IPS DF 4.7 (cell line): ENCODE data around the gene LMCD1.

Experiments
- DNase-seq: peaks from one replicate; pipeline ENCODE4 v3.0.0-alpha.2; 2013; ENCODE audit warnings: low spot score; ENCODE audit errors: extremely low read depth

The LMCD1 gene

DNA sequence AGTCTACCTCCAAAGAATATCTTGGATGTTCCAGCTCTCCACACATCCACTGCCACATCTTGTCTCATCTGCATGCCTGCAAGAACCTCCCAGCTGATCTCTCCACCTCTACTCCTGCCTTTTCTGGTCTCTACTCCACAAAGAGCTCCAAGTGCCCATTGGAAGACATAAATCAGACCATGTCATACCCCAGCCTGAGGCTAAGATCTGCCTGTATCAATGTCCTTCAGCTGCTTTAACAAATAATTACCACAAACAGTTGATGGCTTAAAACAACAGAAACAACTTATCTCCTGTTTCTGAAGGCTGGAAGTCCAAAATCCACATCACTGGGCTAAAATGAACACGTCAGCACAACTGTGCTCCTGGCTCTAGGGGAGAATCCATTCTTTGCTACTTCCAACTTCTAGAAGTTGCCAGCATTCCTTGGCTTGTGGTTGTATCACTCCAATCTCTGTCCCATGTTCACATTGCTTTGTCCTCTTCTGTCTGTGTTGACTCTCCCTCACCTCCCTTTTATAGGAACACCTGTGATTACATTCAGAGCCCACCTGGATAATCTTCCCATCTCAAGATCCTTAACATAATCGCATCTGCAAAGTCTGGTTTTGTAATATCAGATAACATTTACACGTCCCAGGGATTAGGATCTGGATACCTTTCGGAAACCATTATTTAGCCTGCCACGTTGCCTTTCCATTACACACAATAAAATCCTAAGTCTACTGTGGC lies 17.0 kb upstream of the LMCD1 start:
- no peak for DNase-seq

DNA sequence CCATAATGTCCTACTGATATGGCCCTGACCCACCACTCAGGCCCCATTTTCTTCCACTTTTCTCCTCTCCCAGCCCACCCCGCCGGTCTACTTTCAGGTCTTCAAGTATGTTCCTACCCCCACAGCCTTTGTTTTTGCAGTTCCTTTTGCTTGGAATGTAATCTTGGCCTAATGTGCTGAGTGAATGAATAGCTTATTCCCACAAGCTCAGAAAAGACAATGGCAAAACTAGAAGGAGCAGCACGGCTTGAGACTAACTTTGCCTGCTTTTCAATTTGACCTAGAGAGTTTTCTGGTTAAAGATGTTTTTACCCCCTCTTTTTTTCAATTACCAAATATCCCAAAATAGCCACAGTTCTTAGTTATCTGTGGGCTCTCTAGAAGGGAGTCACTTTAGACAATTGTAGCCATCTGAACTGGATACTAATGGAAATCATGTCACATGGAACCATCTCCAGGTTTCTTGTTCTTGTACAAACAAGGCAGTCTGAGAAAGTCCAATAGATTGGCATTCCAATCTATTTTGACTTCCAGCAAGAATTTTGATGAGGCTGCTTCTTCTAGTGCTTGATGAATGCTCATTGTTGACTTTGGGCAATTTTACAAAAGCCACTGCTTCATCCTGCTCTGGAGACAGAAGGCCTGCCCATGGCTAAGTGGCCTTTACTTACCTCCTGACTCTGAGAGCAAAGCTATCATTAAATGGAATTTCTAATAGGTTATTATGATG lies 16.3 kb upstream of the LMCD1 start:
- DNase-seq = no peak

DNA sequence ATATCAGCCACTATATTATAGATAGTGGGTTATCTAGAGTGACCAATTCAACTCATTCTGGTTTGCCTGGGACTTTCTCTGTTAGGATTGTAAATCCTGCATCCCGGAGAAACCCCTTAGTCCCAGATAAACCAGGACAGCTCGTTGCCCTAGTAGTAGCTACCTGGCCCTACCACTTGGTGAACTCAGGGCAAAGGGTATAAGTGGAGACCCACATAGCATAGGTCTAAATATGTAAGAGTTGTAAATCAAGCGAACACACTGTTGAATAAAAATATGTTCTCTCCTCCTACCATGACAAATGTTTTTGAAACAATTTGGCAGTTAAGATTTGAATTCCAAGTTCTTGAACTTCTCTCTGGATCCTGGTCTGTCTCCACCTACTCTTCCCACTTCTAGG lies 15.7 kb upstream of the LMCD1 start:
- DNase-seq = no peak

DNA sequence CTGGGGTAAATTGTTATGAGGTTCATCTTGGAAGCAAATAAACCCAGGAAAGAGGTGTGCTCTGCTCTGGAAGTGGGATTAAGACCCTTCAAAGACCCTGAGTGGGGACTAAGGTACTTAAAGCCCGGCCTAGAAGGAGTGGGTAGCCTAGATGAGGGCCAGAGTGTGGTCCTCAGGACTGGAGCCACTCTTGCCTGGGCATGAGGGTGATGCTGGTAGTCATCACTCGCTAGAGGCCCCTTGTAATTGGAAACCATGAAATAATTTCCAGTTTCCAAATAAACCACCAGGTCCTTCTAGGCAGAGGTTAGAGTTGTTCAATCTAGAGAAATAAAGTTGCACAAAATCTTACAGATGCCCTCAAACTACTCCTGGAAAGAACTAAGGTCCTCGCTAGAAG lies 15.2 kb upstream of the LMCD1 start:
- DNase-seq = no peak

DNA sequence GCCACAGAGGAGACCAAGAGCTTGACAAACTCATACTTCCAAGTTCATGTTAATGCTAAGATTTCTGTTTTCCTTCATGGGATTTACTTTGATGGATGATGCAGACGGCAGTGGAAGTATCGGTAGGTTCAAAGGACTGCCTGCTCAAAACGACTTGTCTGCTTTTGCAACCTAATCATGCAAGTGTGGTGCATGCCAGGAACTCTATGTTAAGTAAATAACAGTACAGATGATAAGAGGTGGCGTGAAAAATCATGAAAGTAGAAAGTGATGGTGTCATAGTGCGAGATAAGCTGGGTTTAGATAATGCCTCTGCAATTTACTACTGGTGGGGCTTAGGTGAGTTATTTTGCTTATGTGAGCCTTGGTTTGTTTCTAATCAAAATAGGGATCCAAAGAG lies 14.7 kb upstream of the LMCD1 start:
- DNase-seq = no peak

DNA sequence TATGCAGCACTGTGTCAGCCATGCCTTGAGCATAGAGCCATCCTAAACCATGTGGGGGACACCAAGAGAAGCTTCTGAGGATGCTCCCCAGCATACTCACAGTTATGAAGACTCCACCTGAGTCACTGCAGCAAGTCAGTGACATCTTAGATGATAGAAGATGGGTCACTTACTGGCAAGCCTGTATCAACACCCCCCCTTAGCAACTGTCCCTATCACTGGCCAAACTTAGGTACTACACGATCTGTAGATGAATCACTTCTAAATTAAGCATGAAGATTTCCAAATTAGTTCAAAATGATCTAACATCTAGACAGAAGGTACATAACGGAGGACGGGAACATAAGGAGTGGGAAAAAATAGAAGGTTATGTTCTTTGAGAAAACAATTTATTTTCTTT lies 13.2 kb upstream of the LMCD1 start:
- no peak for DNase-seq

DNA sequence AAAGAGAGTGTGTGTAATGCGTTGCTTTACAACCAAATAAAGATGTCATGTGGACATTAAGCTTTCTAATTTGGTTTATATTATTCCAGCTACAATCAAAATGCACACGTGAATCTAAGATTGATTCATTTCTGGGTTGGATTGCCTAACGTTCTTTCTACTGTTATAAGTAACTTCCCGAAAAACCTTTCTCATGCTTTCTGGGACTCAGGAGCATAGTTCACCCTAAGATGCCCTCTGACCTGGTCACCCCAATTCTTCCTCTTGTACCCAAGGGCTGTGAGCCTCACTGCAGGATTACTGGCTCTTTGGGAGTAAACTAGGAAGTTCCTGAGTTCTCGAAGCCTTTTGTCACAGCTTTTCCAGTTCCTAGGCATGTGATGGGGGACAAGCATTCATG lies 12.7 kb upstream of the LMCD1 start:
- no peak for DNase-seq

DNA sequence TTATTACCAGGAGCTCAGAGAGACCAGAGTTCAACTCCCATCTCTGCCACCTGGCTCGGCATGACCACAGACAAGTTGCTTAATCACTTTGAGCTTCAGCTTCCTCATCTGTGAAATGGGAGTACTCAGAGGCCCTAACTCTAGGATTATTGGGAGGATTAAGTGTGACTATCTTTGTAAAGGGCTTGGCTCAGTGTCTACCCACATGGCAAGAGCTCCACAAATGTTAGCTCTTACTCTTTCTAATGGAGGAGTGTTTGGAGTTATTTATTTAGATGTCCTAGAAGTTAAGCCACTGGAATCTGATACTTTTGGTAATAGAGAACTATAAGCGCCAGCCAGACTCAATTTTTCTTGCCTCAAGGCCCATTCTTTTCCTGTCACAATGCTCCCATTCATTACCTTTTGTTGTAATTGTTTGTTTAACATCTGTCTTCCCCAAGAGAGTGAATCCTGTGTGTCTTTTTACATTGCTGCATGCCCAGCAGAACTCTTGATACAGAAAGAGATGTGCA lies 12.3 kb upstream of the LMCD1 start:
- no peak for DNase-seq

DNA sequence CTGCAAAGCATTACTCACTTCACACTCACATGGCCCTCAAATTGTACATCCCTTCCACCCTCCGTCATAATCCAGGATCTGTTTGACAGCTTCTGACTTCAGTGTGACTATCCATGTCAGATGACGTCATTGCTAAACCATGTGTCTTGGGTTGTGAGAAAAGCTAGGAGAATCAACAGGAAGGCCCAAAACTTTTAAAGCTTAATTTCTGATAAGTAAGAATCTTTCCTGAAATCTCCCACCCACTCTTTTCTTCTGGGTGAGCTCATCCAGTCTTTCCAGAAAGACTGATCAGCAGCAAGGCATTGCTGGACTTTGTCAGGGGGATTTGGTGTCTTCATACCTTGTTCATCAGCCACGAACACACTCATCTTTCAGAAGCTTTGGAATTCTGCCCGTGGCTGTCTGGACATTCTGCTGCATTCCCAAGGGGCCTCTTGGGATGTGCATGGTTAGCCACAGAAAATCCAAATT lies 11.5 kb upstream of the LMCD1 start:
- DNase-seq = no peak

DNA sequence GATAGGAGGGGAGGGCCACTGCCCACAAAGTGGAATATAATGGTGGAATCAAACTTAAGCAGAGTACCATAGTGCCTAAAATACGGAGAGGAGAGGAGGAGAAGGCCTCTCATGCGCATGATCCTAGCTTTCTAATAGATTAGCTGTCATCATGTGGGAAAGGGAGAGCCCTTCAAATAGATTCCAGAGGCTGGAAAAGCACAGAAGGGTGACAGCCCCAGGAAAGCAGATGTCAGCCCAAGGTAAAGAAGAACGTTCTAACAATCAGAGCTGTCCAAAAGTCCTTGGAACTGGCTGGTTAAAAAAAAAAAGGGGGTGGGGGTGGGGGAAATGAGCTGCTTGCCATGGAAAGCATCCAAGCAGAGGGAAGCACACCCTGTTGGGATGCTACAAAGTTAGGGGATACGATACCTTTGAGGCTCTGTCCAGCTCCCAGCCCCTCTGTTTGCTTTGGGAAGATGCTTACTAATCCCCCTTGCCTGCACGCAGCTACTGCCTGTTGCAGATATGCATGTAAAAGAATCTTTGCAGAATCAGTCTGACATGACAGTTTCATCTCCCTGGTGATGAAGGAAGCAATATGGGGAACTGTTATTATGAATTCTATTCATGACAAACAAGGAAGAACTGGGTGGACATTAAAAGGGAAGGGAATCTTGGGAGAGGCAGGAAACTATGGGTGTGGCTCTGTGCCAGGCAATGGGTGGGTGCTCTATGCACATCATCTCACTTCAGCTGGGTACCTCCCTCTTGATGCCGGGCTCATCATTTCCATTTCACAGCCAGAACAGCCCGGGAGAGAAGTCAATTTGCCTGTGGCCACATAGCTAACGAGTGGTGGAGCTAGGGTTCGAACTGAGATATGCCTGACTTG lies 10.1 kb upstream of the LMCD1 start:
- DNase-seq = no peak

DNA sequence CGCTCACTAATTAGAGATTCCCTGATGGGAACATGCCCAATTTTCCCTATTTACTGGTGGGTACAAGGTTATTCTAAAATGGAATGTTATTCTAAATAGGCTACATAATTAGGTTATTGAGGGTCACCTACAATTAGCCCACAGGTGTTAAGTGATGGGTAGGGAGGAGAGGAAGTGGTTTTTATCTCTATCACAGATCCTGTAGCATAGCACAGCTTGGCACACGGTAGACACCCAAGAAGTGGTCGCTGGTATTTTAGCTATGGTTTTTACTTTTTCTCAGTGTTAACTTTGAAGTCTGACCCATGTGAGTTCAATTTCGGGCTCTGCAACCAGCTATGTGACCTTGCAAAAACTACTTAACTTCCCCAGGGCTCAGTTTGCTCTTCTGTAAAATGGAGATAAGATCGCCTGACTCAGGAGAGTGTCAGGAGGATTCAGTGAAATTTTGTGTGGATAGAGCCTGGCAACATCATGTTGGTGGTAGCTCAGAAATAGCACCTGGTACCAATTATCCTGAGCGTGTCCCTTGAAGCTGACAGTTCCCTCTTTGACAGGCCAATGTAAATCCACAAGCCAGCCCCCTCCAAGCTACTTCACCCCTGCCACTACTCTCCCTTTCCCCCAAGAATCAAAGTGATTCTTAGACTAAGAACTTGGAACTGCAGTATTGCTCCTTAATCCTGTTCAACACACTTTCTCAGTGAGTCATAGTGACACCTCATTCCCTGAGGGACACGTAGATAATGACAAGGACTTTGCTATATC lies 8.7 kb upstream of the LMCD1 start:
- DNase-seq = no peak

DNA sequence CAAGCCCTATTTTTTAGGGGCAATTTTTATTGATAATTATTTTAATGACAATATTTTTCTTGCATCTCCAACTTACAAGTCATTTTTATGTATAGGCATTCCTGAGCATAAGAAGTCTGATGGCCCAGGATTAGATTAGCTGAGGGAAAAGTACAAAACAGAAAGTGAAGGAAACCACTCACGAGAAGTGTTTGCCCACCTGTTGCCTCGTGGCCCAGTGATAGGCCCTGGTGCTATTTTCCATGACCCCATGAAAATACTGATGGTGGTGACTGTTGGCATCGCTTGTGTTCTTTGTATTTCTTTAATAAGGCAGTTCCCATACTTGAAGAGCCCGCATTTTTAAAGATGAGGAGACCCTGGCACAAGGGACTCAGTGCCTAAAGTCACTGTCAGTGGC lies 7.9 kb upstream of the LMCD1 start:
- DNase-seq = no peak

DNA sequence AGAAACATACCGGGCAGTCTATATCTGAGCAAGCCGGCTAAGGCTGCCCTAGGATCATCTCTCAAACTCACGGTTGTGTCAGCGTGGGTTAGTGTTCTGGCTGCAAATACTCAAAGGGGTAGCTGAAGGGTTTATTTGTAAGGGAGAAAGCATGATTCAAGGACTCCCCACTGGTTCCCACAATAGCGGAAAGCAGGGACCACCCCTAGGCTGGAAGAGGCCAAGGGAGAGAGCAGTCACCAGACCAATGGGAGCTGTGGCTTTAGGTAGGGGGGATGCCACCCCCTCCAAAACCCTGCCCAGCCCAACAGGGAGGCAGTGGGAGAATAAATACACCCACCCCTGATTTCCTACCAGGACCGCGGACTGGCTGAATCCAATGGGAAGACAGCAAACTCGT lies 7.3 kb upstream of the LMCD1 start:
- no peak for DNase-seq

DNA sequence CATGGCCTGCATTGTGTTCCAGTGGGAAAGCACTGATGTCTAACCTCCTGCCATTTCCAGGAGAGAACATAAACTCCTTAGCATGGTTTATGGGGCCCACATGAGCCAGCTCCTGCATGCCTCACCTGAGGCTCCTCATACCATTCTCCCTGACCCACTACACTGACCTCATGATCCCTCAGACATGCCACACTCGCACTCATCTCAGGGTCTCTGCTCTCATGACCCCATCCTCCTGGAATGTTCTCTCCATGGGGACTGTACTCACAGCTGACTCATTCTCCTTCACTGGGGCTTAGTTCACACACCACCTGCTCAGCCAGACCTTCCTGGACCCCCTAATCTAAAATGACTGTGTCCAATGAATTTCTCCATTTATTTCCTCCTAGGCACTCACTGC lies 4.0 kb upstream of the LMCD1 start:
- DNase-seq = no peak

DNA sequence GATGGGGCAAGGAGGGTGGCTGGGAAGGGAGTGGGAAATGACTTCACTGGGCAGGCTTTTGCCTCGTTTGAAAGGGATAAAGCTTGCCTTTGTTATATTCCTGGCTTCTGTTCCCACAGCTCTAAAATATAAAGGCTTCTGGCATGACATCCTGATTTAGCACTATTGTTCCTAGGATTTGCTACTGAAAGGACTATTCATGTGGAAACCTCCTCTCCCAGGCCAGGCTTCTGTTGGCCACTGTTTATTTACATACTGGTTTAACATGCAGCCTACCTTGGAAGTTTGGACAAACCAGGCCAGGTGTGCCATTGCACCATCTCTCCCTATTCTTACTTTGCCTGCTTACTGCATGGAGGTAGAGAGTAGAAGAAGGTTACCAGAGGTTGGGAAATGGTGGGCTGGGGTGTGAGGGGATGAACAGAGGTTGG lies 2.4 kb upstream of the LMCD1 start:
- peak; percentile 89 for DNase-seq

DNA sequence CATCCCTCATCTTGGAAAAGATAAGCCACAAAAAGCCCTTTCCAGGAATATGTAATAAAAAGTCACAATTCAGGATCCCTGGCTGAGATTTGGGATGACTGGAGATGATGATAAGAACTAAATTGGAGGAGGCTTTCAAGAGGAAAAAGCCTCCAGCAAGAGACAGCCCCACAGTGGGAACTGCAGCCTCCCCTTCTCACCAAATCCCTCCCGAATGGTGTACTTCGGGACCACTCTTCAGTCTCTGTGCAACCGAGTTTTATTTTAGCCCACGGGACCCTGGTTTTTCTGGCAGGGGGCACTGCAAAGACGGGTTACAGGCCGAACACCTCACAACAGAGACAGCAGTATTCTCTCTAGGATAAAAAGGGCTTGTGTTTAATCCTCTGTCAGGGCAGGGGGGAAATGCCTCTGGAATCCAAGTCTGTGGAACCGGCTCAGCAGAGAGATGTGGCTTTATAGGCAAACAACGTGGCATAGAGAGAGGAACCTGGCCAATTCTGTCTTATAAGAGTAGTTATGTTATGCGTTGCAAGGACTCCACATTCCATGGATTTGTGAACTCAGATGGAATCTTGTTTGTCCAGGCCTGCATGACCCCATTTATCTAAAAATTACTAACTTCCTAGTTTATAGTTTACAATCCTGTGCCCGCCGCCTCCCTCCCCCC lies 1.2 kb upstream of the LMCD1 start:
- no peak for DNase-seq

DNA sequence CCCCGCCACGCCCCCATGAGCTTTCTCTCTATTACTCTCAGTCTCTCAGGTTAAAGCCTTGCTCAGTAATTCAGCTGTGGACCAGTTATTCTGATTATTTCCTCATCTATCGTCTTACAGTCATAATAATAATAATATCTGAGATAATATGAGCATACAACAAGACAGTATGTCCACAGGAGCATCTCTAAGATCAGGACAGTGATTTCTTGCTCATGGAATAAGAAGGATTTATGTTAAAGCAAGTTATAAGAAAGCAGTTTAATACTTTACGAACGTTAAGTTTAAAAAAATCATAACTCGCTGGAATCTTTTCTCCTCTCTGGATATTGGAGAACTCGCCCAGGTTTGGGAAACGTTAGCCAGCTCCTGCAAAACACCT lies 643 bp upstream of the LMCD1 start:
- no peak for DNase-seq

DNA sequence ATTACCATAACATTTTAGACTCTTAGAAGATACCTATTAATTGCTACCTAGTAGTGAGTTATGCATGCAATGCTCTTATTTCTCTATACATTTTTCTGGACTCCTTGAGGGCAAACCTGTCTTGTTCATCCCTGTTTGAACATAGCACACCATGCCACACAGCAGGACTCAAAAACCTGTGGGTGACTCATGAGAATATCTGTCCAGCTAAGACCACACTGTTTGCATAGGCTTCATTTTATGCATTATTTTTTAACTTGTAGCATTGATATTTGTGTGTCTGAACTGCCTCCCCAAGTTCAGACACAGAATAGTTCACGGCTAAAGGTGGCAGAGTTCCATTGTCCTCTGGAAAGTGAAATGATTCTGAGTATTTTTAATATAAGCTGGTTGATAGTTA lies 1.8 kb downstream of the LMCD1 start:
- DNase-seq = no peak

DNA sequence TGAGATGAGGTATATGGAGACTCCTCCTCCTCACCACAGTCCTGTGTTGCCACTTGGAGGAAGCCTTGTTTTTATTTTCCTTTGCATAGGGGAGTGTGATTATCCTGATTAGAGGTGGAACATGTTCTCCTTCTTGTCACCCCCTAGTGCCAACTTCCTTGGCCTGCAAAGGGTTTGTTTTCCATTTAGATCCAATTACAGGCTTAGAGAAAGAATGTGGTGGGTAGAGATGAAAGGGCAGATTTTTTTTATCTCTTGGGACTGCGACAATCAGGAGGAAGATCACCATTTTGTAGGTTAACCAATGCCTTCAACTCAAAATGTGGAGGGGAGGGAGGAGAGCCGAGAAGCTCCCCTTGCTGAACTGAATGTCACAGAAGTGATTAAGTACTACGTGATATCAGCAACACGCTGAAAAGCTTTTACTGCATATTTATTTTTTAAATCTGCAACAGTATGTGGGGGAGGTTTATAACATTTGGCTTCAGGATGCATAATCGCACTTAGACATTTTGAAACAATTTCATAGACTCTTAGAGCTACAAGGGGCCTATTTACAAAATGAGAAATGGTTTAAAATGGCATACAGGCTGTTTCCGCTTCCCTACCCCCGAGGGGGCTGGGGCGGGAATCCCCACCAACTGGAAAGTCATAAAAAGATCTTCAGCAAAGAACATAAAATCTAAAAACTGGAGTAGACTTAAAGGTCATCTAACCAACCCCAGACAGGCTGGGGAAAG lies 2.4 kb downstream of the LMCD1 start:
- no peak for DNase-seq

DNA sequence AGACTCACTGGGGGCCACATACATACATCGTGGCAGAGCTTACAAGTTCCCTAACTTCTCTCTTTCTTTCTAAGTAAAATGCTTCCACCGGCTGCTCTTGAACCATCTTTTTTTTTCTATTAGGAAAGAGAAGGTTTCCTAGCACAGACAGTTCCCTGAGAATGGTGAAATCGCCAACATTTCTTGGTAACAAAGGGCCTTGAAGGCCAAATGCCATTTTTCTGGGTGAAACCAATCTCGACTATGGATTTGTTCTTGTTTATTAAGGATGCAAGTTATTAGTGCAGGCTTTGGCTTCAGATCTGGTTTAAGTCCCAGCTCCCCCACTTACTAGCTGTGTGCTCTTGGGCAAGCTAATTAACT lies 3.0 kb downstream of the LMCD1 start:
- no peak for DNase-seq
